ENCODE measurements around the gene LENG8.
"Not testable (repeated sequence)": the region's sequence is repeated elsewhere in the genome, so short reads cannot be mapped to it uniquely, and the experiment has no call there.

DNA sequence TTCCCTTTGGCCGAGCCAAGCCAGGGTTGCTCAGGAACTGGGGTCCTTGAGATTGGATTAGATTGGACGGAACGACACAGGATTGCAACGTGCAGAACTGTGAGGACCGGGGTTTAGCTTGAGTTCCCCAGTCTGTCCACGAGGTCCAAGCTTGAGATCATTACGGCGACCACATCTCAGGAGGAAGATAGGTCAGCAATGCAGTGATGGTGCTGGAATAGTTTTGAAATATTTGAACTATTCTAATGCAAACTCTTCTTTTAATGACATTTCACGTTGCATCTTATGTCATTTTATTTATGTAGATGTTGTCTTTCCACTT, 49.4 kb downstream of the LENG8 start:
- TF ChIP-seq, protein P1, sequence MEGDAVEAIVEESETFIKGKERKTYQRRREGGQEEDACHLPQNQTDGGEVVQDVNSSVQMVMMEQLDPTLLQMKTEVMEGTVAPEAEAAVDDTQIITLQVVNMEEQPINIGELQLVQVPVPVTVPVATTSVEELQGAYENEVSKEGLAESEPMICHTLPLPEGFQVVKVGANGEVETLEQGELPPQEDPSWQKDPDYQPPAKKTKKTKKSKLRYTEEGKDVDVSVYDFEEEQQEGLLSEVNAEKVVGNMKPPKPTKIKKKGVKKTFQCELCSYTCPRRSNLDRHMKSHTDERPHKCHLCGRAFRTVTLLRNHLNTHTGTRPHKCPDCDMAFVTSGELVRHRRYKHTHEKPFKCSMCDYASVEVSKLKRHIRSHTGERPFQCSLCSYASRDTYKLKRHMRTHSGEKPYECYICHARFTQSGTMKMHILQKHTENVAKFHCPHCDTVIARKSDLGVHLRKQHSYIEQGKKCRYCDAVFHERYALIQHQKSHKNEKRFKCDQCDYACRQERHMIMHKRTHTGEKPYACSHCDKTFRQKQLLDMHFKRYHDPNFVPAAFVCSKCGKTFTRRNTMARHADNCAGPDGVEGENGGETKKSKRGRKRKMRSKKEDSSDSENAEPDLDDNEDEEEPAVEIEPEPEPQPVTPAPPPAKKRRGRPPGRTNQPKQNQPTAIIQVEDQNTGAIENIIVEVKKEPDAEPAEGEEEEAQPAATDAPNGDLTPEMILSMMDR (IDR thresholded peaks at IDR 0.05), result not testable (repeated sequence)
- not testable (repeated sequence) for TF ChIP-seq POLR2A (IDR thresholded peaks at IDR 0.05)

Measured in thyroid gland (tissue), 4 donors.